Memory B cell (primary cell): Measurements from ENCODE around the gene SCRN3.
"Not testable (repeated sequence)": the region's sequence is repeated elsewhere in the genome, so short reads cannot be mapped to it uniquely, and the experiment has no call there.

Source experiments
- ATAC-seq: fragments of 150-1000 bp; cut with Tn5 transposase; 2 replicates; pipeline ENCODE4 v1.10.0; 2021; ENCODE audit warnings: low read depth, mild to moderate bottlenecking, moderate library complexity
- DNase-seq, 2 donors: peaks; one replicate each; pipeline ENCODE4 v3.0.0; 2022; ENCODE audit warnings: low spot score in 2 of 2
- H3K27ac Mint-ChIP-seq: one replicate; pipeline ENCODE4 v1.8.0; 2022; ENCODE audit warnings: mild to moderate bottlenecking, moderate library complexity, mixed read lengths
- H3K27me3 Mint-ChIP-seq: one replicate; pipeline ENCODE4 v1.8.0; 2022; ENCODE audit warnings: mixed read lengths
- H3K36me3 Mint-ChIP-seq: one replicate; pipeline ENCODE4 v1.8.0; 2022; ENCODE audit warnings: mild to moderate bottlenecking, mixed read lengths
- H3K4me1 Mint-ChIP-seq: one replicate; pipeline ENCODE4 v1.8.0; 2022; ENCODE audit warnings: mixed read lengths
- H3K4me3 Mint-ChIP-seq: one replicate; pipeline ENCODE4 v1.8.0; 2022; ENCODE audit warnings: mild to moderate bottlenecking, moderate library complexity, mixed read lengths
- H3K9me3 Mint-ChIP-seq: one replicate; pipeline ENCODE4 v1.8.0; 2022; ENCODE audit warnings: mixed read lengths

The SCRN3 gene, protein sequence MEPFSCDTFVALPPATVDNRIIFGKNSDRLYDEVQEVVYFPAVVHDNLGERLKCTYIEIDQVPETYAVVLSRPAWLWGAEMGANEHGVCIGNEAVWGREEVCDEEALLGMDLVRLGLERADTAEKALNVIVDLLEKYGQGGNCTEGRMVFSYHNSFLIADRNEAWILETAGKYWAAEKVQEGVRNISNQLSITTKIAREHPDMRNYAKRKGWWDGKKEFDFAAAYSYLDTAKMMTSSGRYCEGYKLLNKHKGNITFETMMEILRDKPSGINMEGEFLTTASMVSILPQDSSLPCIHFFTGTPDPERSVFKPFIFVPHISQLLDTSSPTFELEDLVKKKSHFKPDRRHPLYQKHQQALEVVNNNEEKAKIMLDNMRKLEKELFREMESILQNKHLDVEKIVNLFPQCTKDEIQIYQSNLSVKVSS

DNA sequence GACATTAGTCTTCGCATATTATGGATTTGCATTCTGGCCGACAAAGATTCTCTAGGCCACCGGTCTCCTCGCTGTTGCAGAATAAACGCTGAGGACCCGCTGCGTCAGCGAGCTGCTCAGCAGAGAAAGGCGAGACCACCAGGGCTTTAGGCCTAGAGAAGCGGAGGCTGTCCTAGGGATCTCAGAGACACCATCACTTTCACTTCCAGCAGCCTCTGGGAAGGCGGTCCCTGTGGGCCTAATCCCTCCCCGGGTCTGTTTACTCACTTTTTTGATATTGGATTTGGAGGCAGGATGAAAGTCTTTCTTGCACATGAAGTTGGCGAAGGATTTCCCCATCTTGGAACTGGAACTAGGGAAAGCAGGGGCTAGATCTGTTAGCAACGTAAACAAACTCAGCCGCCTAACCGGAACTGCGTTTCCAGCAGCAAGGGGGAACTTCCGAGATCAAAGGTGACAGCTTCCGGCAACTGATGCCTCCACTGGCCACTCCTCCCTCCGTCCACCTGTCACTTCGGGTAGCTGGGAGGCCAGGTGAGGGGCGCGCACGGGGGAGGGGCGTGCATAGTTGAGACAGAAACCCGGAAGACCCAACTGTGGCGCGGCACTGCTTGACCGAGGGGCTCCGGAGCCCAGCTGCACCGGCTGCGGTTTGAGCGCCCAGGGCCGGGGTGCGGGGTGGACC lies at the start of gene SCRN3:
Gene SCRN3, plus strand, starts transcription at position 447 of the 685 bp plus-strand sequence. CDS start 2,554 bp downstream, outside the sequence.
- H3K4me1 Mint-ChIP-seq, result peaks cover 23% of the 10 kb centered on the region
- no peaks in the 10 kb centered on the region for H3K27me3 Mint-ChIP-seq
- H3K27ac Mint-ChIP-seq, result peak within 1 kb of the TSS; percentile 100
- H3K4me3 Mint-ChIP-seq, result peak within 1 kb of the TSS; percentile 100
- peak; percentile 68 for DNase-seq
- H3K9me3 Mint-ChIP-seq, result no peaks in the 10 kb centered on the region
- peaks cover 18% of the 10 kb centered on the region for H3K36me3 Mint-ChIP-seq
- ATAC-seq, result peak; percentile 91

DNA sequence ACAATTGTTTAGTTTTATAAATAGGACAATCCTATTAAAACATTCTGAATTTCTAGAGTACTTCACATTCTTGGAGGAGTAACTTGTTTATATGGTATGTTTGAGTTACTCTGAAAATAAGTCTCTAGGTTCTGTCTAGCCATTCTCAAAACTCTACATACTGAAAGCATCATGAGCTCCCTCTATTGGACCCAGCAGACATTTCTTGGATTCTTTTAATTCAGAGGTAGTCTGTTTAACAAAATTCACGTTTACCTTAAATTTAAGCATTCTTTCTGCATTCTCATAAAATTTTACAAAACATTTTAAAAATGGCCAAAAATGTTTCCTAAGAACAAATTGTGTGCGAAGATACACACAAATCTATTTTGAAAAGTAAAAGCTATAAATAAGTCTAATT lies 45.5 kb upstream of the SCRN3 start:
- H3K4me1 Mint-ChIP-seq, result no peaks in the 10 kb centered on the region
- no peak overlapping the region for H3K4me3 Mint-ChIP-seq
- H3K27ac Mint-ChIP-seq, result no peak overlapping the region
- H3K36me3 Mint-ChIP-seq, result peaks cover 21% of the 10 kb centered on the region
- no peaks in the 10 kb centered on the region for H3K9me3 Mint-ChIP-seq
- ATAC-seq (no peak), DNase-seq (no peak)
- peaks cover 1% of the 10 kb centered on the region for H3K27me3 Mint-ChIP-seq

DNA sequence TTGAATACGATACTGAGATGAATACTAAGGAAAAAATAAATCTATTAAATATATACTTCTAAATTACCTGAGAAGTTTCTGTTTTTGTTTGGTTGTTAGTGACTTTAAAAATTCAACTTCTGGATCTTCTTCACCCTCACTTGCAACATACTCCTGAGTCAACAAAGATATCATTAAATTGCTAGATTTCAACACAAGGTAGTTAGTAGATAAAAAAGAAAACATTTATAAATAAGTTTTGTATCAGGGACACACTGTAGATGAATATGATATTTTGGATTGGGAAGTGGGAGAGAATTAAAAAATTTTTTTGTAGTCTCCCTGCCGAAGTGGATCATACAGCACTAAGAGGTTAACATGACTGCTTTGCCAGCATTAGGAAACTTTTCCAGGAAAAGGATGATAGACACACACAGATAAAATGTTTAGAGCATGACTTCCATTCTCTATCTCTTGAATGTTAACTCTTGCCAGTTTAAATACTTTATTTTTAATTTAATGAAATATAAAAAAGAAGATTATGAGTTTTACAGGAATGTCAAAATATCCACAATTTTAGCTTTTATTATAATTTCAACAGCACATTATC lies 44.8 kb upstream of the SCRN3 start:
- Mint-ChIP-seq H3K4me1 (no peaks in the 10 kb centered on the region), H3K27me3 (no peaks in the 10 kb centered on the region), H3K4me3 (no peak overlapping the region), H3K27ac (no peak overlapping the region), H3K36me3 (peaks cover 22% of the 10 kb centered on the region), H3K9me3 (no peaks in the 10 kb centered on the region)
- ATAC-seq (no peak), DNase-seq (no peak)

DNA sequence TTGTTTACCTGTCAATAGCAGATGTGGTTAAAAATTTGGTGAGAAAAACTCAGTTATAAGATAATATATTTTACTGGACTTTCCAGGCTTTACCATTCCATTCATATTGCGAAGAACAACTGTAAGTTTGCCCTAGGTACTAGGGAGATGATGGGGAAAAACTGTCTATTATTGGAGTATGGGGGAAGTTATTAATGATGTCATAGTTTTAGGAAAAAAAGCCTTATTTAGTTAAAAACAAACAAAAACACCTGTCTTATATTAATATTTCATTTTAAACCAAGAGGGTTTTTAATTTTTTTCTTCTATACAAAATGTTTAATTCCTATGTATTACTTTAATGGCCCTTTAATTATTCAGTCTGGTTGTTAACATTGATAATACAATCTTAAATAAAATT lies 42.5 kb upstream of the SCRN3 start:
- peaks cover 29% of the 10 kb centered on the region for H3K36me3 Mint-ChIP-seq
- no peak overlapping the region for H3K4me3 Mint-ChIP-seq
- H3K27me3 Mint-ChIP-seq, result peaks cover 2% of the 10 kb centered on the region
- H3K27ac Mint-ChIP-seq, result no peak overlapping the region
- DNase-seq (no peak), ATAC-seq (no peak)
- H3K9me3 Mint-ChIP-seq, result no peaks in the 10 kb centered on the region
- H3K4me1 Mint-ChIP-seq, result peaks cover 2% of the 10 kb centered on the region

DNA sequence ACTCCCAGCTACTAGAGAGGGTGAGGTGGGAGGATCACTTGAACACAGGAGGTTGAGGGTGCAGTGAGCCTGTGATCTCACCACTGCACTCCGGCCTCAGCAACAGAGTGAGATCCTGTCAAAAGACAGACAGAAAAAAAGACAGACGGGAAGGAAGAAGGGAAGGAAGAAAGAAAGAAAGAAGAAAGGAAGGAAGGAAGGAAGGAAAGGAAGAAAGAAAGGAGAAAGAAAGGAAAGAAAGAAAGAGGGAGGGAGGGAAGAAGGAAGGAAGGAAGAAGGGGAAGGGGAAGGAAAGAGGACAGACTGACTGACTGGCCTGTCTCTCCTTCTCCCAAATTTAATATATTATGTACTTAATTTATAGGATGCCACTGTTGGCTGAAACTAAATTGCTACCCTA lies 39.2 kb upstream of the SCRN3 start:
- no peak overlapping the region for H3K27ac Mint-ChIP-seq
- H3K4me3 Mint-ChIP-seq, result no peak overlapping the region
- H3K4me1 Mint-ChIP-seq, result peaks cover 2% of the 10 kb centered on the region
- ATAC-seq (no peak), DNase-seq (no peak)
- H3K27me3 Mint-ChIP-seq, result peaks cover 2% of the 10 kb centered on the region
- H3K36me3 Mint-ChIP-seq, result peaks cover 34% of the 10 kb centered on the region
- H3K9me3 Mint-ChIP-seq, result no peaks in the 10 kb centered on the region

DNA sequence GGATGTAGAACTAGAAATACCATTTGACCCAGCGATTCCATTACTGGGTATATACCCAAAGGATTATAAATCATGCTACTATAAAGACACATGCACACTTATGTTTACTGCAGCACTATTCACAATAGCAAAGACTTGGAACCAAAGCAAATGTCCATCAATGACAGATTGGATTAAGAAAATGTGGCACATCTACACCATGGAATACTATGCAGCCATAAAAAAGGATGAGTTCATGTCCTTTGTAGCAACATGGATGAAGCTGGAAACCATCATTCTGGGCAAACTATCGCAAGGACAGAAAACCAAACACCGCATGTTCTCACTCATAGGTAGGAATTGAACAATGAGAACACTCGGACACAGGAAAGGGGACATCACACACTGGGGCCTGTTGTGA lies 35.9 kb upstream of the SCRN3 start:
- H3K9me3 Mint-ChIP-seq, H3K4me3 Mint-ChIP-seq, DNase-seq, H3K27ac Mint-ChIP-seq, H3K27me3 Mint-ChIP-seq, H3K4me1 Mint-ChIP-seq, ATAC-seq: not testable (repeated sequence)
- H3K36me3 Mint-ChIP-seq, result peaks cover 47% of the 10 kb centered on the region

DNA sequence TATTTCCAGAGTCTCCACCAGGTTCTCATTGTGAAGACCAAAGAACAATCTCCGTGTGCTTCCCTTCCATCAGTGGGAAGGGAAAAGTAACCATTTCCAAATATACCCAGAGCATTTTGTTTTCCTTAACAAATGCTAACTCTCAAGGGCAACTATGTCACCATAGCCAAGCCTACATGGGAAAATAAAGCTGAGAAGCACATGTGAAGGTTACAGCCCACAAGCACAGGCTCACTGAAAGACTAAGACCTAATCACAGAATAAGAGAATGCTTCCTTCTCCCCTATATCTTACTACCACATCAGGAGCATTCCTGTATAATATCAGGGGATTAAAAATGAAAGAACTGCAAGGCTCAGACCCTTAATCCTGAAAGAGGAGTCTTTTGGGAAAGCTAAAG lies 32.6 kb upstream of the SCRN3 start:
- Mint-ChIP-seq H3K4me3 (no peak overlapping the region), H3K9me3 (peaks cover 14% of the 10 kb centered on the region), H3K36me3 (peaks cover 61% of the 10 kb centered on the region), H3K4me1 (no peaks in the 10 kb centered on the region), H3K27me3 (no peaks in the 10 kb centered on the region), H3K27ac (no peak overlapping the region)
- no peak for ATAC-seq
- DNase-seq, result no peak

DNA sequence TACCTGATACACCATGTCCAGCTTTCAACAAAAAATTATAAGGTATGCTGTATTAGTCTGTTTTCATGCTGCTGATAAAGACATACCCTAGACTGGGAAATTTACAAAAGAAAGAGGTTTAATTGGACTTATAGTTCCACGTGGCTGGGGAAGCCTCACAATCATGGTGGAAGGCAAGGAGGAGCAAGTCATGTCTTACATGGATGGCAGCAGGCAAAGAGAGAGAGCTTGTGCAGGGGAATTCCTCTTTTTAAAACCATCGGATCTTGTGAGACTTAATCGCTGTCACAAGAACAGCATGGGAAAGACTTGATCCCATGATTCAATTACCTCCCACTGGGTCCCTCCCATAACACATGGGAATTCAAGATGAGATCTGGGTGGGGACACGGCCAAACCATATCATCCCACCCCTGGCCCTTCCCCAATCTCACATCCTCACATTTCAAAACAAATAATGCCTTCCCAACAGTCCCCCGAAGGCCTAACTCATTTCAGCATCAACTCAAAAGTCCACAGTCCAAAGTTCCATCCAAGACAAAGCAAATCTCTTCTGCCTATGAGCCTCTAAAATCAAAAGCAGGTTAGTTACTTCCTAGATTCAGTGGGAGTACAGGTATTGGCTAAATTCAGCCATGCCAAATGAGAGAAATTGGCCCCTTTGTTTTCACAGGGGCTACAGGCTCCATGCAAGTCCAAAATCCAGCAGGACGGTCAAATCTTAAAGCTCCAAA lies 31.9 kb upstream of the SCRN3 start:
- peaks cover 68% of the 10 kb centered on the region for H3K36me3 Mint-ChIP-seq
- DNase-seq, H3K4me3 Mint-ChIP-seq, H3K27ac Mint-ChIP-seq, H3K27me3 Mint-ChIP-seq, ATAC-seq, H3K4me1 Mint-ChIP-seq: not testable (repeated sequence)
- peaks cover 14% of the 10 kb centered on the region for H3K9me3 Mint-ChIP-seq

DNA sequence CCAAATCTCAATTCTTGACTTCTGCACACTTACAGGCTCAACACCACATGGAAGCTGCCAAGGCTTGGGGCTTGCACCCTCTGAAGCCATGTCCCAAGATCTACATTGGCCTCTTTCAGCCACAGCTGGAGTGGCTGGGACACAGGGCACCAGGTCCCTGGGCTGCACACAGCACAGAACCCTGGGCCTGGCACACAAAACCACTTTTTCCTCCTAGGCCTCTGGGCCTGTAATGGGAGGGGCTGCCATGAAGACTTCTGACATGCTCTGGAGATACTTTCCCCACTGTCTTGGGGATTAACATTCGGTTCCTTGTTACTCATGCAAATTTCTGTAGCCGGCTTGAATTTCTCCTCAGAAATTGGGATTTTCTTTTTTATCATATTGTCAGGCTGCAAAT lies 30.9 kb upstream of the SCRN3 start:
- Mint-ChIP-seq H3K9me3 (peaks cover 14% of the 10 kb centered on the region), H3K27me3 (no peaks in the 10 kb centered on the region), H3K36me3 (peaks cover 72% of the 10 kb centered on the region), H3K27ac (no peak overlapping the region), H3K4me1 (no peaks in the 10 kb centered on the region), H3K4me3 (no peak overlapping the region)
- DNase-seq (no peak), ATAC-seq (no peak)

DNA sequence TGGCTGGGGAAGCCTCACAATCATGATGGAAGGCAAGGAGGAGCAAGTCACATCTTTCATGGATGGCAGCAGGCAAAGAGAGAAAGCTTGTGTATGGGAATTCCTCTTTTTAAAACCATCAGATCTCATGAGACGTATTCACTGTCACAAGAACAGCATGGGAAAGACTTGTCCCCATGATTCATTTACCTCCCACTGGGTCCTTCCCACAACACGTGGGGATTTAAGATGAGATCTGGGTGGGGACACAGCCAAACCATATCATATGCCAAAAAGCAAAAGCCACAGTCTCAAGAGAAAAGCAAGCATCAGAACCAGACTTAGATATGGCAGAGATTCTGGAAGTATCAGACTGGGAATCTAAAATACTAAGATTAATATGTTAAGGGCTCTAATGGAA lies 30.0 kb upstream of the SCRN3 start:
- ATAC-seq (no peak), DNase-seq (no peak)
- Mint-ChIP-seq H3K4me3 (no peak overlapping the region), H3K27me3 (no peaks in the 10 kb centered on the region), H3K36me3 (peaks cover 70% of the 10 kb centered on the region), H3K4me1 (no peaks in the 10 kb centered on the region), H3K9me3 (peaks cover 14% of the 10 kb centered on the region), H3K27ac (no peak overlapping the region)

DNA sequence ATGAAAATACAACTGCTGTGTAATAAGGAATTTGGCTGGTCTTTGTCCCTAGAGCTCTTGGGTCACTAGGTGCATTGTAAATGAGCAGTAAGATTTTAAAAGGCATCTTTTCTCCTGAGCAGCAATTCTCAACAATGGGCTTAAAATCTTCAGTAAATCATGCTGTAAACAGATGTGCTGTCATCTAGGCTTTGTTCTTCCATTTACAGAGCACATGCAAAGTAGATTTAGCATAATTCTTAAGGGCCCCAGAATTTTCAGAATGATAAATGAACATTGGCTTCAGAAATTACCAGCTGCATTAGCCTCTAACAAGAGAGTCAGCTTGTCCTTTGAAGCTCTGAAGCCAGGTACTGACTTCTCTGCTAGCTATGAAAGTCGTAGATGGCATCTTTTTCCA lies 26.8 kb upstream of the SCRN3 start:
- Mint-ChIP-seq H3K27ac (no peak overlapping the region), H3K27me3 (no peaks in the 10 kb centered on the region), H3K4me1 (peaks cover 1% of the 10 kb centered on the region), H3K4me3 (no peak overlapping the region), H3K36me3 (peaks cover 61% of the 10 kb centered on the region), H3K9me3 (peaks cover 14% of the 10 kb centered on the region)
- DNase-seq, result no peak
- ATAC-seq, result no peak

DNA sequence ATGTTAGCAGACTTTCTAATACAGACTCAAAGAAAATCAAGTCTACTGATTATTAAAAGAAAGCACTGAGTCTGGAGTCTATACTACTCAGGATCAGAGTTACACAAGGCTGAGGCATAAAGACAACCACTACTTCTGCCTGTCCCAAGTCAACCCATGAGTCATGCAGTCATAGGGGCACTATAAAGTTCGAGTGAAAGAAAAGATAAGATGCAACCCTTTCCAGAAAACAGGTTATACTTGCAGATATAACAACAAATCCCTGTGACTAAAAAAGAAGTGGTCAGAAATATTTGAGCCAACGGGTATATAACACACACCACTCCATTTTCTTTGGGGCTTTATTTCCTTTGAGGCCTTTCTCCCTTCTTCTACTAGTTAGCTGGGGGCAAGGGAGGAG lies 18.6 kb upstream of the SCRN3 start:
- peaks cover 26% of the 10 kb centered on the region for H3K36me3 Mint-ChIP-seq
- no peak for ATAC-seq
- peaks cover 2% of the 10 kb centered on the region for H3K4me1 Mint-ChIP-seq
- no peaks in the 10 kb centered on the region for H3K9me3 Mint-ChIP-seq
- H3K27ac Mint-ChIP-seq, result no peak overlapping the region
- no peak overlapping the region for H3K4me3 Mint-ChIP-seq
- no peak for DNase-seq
- H3K27me3 Mint-ChIP-seq, result no peaks in the 10 kb centered on the region

DNA sequence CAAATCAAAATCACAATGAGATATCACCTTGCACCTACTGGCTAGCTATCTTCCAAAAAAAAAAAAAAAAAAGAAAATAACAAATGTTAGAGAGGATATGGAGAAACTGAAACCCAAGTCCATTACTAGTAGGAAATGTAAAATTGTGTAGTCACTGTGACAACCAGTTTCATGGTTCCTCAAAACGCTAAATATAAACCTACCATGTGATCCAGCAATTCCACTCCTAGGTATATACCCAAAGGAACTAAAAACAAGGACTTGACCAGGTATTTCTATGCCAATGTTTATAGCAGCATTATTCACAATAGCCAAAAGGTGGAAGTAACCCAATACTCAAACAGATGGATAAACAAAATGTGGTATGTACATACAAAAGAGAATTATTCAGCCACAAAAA lies 11.7 kb upstream of the SCRN3 start:
- Mint-ChIP-seq H3K4me1 (peaks cover 10% of the 10 kb centered on the region), H3K27ac (no peak overlapping the region), H3K4me3 (no peak overlapping the region), H3K27me3 (no peaks in the 10 kb centered on the region), H3K9me3 (no peaks in the 10 kb centered on the region), H3K36me3 (peaks cover 35% of the 10 kb centered on the region)
- peak; percentile 38 for ATAC-seq
- DNase-seq, result no peak

DNA sequence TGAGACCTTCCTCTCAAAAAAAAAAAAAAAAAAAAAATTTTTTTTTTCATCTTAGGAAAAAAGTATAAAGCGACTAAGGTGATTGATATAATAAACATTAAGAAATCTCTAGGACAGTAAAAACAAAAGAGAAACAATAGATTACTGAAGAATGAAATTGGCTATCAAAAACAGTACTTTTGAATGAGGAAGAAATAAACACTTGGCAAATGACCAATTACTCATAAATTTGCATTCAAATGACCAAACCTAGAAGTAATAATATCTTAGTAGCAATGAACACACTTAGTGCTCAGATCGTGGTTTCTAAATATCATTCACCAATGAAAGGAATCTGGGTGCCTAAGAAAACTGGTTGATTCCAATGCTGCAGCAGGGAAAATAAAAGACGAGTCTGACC lies 10.3 kb upstream of the SCRN3 start:
- Mint-ChIP-seq H3K36me3 (peaks cover 42% of the 10 kb centered on the region), H3K4me3 (no peak overlapping the region), H3K4me1 (peaks cover 15% of the 10 kb centered on the region), H3K27ac (no peak overlapping the region), H3K9me3 (no peaks in the 10 kb centered on the region), H3K27me3 (no peaks in the 10 kb centered on the region)
- ATAC-seq (no peak), DNase-seq (no peak)
